Measurements from ENCODE around the gene SF1.
"Not testable (repeated sequence)": the region's sequence is repeated elsewhere in the genome, so short reads cannot be mapped to it uniquely, and the experiment has no call there.

The SF1 gene

GRCh38 chr11:64826062-64826461, 47.7 kb upstream of the SF1 start:
- no peak overlapping the region for H2AFZ ChIP-seq (ENCODE audit: low read depth, low read length)
- TF ChIP-seq, protein P1, sequence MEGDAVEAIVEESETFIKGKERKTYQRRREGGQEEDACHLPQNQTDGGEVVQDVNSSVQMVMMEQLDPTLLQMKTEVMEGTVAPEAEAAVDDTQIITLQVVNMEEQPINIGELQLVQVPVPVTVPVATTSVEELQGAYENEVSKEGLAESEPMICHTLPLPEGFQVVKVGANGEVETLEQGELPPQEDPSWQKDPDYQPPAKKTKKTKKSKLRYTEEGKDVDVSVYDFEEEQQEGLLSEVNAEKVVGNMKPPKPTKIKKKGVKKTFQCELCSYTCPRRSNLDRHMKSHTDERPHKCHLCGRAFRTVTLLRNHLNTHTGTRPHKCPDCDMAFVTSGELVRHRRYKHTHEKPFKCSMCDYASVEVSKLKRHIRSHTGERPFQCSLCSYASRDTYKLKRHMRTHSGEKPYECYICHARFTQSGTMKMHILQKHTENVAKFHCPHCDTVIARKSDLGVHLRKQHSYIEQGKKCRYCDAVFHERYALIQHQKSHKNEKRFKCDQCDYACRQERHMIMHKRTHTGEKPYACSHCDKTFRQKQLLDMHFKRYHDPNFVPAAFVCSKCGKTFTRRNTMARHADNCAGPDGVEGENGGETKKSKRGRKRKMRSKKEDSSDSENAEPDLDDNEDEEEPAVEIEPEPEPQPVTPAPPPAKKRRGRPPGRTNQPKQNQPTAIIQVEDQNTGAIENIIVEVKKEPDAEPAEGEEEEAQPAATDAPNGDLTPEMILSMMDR (IDR thresholded peaks at IDR 0.05; ENCODE audit: low read depth, low read length) = no peak
- TF ChIP-seq EZH2phosphoT487 (IDR thresholded peaks at IDR 0.05; ENCODE audit: low read depth) = no peak
- H3K4me1 ChIP-seq (ENCODE audit: low read length) = no peaks in the 10 kb centered on the region
- H3K4me2 ChIP-seq (ENCODE audit: low read length) = no peak overlapping the region
- H3K79me2 ChIP-seq (ENCODE audit: low read length) = no peaks in the 10 kb centered on the region
- no peaks in the 10 kb centered on the region for H3K9me3 ChIP-seq (ENCODE audit: insufficient read depth, low read length)
- H3K9ac ChIP-seq (ENCODE audit: low read length) = no peak overlapping the region
- no peaks in the 10 kb centered on the region for H3K27me3 ChIP-seq (ENCODE audit: low read depth, low read length)
- H3K27ac ChIP-seq (ENCODE audit: low read length) = no peak overlapping the region
- no peak overlapping the region for H3K4me3 ChIP-seq (ENCODE audit: low read length)
- no peaks in the 10 kb centered on the region for H4K20me1 ChIP-seq (ENCODE audit: insufficient read depth, low read length)
- H3K36me3 ChIP-seq (replicated peaks; ENCODE audit: low read depth, low read length) = no peaks in the 10 kb centered on the region

DNA sequence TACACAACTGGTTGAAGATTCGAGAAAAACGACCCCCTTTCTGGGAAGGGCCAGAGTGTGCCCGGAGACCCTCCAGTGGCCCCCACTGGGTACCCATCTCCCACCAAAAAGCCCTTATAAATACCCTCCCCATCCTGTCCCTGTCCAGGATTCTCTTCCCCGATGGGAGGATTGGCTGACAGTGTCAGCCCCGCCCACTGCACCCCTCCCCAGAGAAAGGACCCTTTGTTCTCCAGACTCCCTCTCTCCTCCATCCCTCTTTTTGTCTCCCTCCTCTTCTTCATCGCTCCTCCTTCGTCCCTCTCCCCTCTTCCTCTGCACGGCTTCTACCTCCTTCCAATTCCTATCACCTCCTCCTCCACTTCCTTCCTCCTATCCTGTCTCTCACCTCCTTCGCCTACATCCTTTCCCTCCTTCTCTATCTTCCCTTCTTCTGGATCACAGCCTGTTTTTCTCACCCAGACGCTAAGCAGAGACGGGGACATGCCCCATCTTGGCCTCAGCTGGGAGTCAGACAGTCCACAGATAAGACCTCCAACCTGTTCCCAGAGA, 45.3 kb upstream of the SF1 start:
- Histone ChIP-seq H3K9ac (ENCODE audit: low read length) (no peak overlapping the region), H3K4me3 (ENCODE audit: low read length) (no peak overlapping the region), H4K20me1 (ENCODE audit: insufficient read depth, low read length) (no peaks in the 10 kb centered on the region), H3K36me3 (replicated peaks; ENCODE audit: low read depth, low read length) (no peaks in the 10 kb centered on the region), H3K79me2 (ENCODE audit: low read length) (no peaks in the 10 kb centered on the region), H3K9me3 (ENCODE audit: insufficient read depth, low read length) (no peaks in the 10 kb centered on the region), H3K27me3 (ENCODE audit: low read depth, low read length) (no peaks in the 10 kb centered on the region), H2AFZ (ENCODE audit: low read depth, low read length) (no peak overlapping the region), H3K4me2 (ENCODE audit: low read length) (no peak overlapping the region), H3K27ac (ENCODE audit: low read length) (no peak overlapping the region), H3K4me1 (ENCODE audit: low read length) (no peaks in the 10 kb centered on the region)
- TF ChIP-seq, protein P1 (IDR thresholded peaks at IDR 0.05; ENCODE audit: low read depth, low read length) = no peak
- TF ChIP-seq EZH2phosphoT487 (IDR thresholded peaks at IDR 0.05; ENCODE audit: low read depth) = no peak

- Histone ChIP-seq H3K4me1 (ENCODE audit: low read length) (no peaks in the 10 kb centered on the region), H4K20me1 (ENCODE audit: insufficient read depth, low read length) (no peaks in the 10 kb centered on the region), H3K36me3 (replicated peaks; ENCODE audit: low read depth, low read length) (no peaks in the 10 kb centered on the region), H2AFZ (ENCODE audit: low read depth, low read length) (no peak overlapping the region), H3K9me3 (ENCODE audit: insufficient read depth, low read length) (no peaks in the 10 kb centered on the region), H3K4me3 (ENCODE audit: low read length) (no peak overlapping the region), H3K27me3 (ENCODE audit: low read depth, low read length) (no peaks in the 10 kb centered on the region), H3K4me2 (ENCODE audit: low read length) (no peak overlapping the region), H3K79me2 (ENCODE audit: low read length) (no peaks in the 10 kb centered on the region), H3K9ac (ENCODE audit: low read length) (no peak overlapping the region), H3K27ac (ENCODE audit: low read length) (no peak overlapping the region)
- TF ChIP-seq, protein P1 (IDR thresholded peaks at IDR 0.05; ENCODE audit: low read depth, low read length) = no peak
- no peak for TF ChIP-seq EZH2phosphoT487 (IDR thresholded peaks at IDR 0.05; ENCODE audit: low read depth)
Observed at GRCh38 chr11:64817476-64817875, 39.1 kb upstream of the SF1 start.

DNA sequence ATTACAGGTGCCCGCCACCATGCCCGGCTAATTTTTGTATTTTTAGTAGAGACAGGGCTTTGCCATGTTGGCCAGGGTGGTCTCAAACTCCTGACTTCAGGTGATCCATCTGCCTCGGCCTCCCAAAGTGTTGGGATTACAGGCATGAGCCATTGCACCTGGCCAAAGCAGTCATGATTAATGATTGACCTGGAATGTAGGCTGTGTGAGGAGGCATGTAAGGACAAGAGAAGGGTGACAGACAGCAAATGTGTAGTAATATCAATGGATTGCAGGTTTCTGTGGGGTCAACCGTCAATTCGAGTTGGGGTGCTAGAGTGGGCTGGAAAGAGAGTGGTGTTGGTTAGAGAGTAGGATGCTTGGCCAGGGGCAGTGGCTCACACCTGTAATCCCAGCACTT, 37.1 kb upstream of the SF1 start:
- H3K9ac ChIP-seq (ENCODE audit: low read length); H3K27ac ChIP-seq (ENCODE audit: low read length); H3K36me3 ChIP-seq (replicated peaks; ENCODE audit: low read depth, low read length); H3K9me3 ChIP-seq (ENCODE audit: insufficient read depth, low read length); H3K4me2 ChIP-seq (ENCODE audit: low read length); H2AFZ ChIP-seq (ENCODE audit: low read depth, low read length); H3K4me1 ChIP-seq (ENCODE audit: low read length); H3K79me2 ChIP-seq (ENCODE audit: low read length); H4K20me1 ChIP-seq (ENCODE audit: insufficient read depth, low read length); H3K4me3 ChIP-seq (ENCODE audit: low read length); H3K27me3 ChIP-seq (ENCODE audit: low read depth, low read length): not testable (repeated sequence)

Data from OCI-LY3 (cell line).